Fibroblast of lung (primary cell): ENCODE results near the gene UTY. TPM values are rescaled to one million over a fixed set of nuclear protein-coding genes. Genes with fewer than 3 reads are reported as not detected.

Experiments
- DNase-seq, 2 donors: peaks; one replicate each; pipeline versions ENCODE4 v3.0.0 to v3.0.0-alpha.2; 2010; ENCODE audit warnings: low read depth in 2 of 2
- H2AFZ ChIP-seq: 2 replicates; pipeline ENCODE4 v1.5.1; 2012; ENCODE audit warnings: low read length, control low read depth, inconsistent platforms
- H3K27ac ChIP-seq: 2 replicates; pipeline ENCODE4 v1.5.1; 2011; ENCODE audit warnings: low read length, control low read depth; ENCODE audit not compliant: insufficient read depth
- H3K27me3 ChIP-seq: 2 replicates; pipeline ENCODE4 v1.5.1; 2011; ENCODE audit warnings: mild to moderate bottlenecking, low read length; ENCODE audit not compliant: control insufficient read depth, insufficient read depth
- H3K36me3 ChIP-seq: 2 replicates; pipeline ENCODE4 v1.5.1; 2011; ENCODE audit warnings: low read length; ENCODE audit not compliant: control insufficient read depth, insufficient read depth
- H3K4me1 ChIP-seq: 2 replicates; pipeline ENCODE4 v1.5.1; 2011; ENCODE audit warnings: low read length; ENCODE audit not compliant: control insufficient read depth, insufficient read depth; ENCODE audit errors: extremely low read depth
- H3K4me2 ChIP-seq: 2 replicates; pipeline ENCODE4 v1.5.1; 2011; ENCODE audit warnings: low read length, control low read depth; ENCODE audit not compliant: insufficient read depth; ENCODE audit errors: extremely low read depth
- H3K4me3 ChIP-seq, 4 experiments: fragments of 200-600 bp in 1 of 4; sonication (generic) in 1 of 4; replicated peaks in 1 of 4; 2 replicates each; pipeline ENCODE4 v1.5.1; 2011 to 2016; ENCODE audit warnings: low read length in 4 of 4, low read depth in 3 of 4, mild to moderate bottlenecking in 3 of 4, control low read depth in 2 of 4, inconsistent platforms in 1 of 4, mixed read lengths in 1 of 4; ENCODE audit not compliant: insufficient read depth in 1 of 4; ENCODE audit errors: control extremely low read depth in 1 of 4
- H3K79me2 ChIP-seq: 2 replicates; pipeline ENCODE4 v1.5.1; 2012; ENCODE audit warnings: mild to moderate bottlenecking, low read length, inconsistent platforms; ENCODE audit not compliant: control insufficient read depth, insufficient read depth
- H3K9ac ChIP-seq: 2 replicates; pipeline ENCODE4 v1.5.1; 2011; ENCODE audit warnings: mild to moderate bottlenecking, low read length, control low read depth; ENCODE audit not compliant: insufficient read depth
- H3K9me3 ChIP-seq: 2 replicates; pipeline ENCODE4 v1.5.1; 2012; ENCODE audit warnings: low read depth, low read length; ENCODE audit not compliant: control insufficient read depth, insufficient read depth
- H4K20me1 ChIP-seq: 2 replicates; pipeline ENCODE4 v1.5.1; 2011; ENCODE audit warnings: low read length; ENCODE audit not compliant: control insufficient read depth, insufficient read depth; ENCODE audit errors: extremely low read depth
- CTCF ChIP-seq, 2 donors: IDR thresholded peaks in 1 of 2; conservative IDR thresholded peaks in 1 of 2; 1 replicate in 1 of 2; 2 replicates in 1 of 2; pipeline ENCODE4 v1.5.1; 2011 to 2012; ENCODE audit warnings: low read length in 2 of 2, control low read depth in 1 of 2, inconsistent platforms in 1 of 2, low read depth in 1 of 2, mild to moderate bottlenecking in 1 of 2
- EZH2 ChIP-seq: IDR thresholded peaks from 2 replicates; pipeline ENCODE4 v1.5.1; 2012; ENCODE audit warnings: low read length, control low read depth, mild to moderate bottlenecking; ENCODE audit errors: missing control alignments
- polyA plus RNA-seq, 2 donors: library from polyadenylated mRNA; depleted of rRNA in 1 of 2; stranded (reverse) in 1 of 2; unstranded in 1 of 2; fragments of >200 nt; gene quantifications; 2 replicates each; pipeline ENCODE4 v1.2.1, GENCODE V29; 2011 to 2012; ENCODE audit warnings: missing spikeins in 1 of 2
- total RNA-seq: library from RNA; depleted of rRNA; stranded (reverse); fragments of >200 nt; gene quantifications from 2 replicates; pipeline ENCODE4 v1.2.1, GENCODE V29; 2014

Gene UTY
- total and polyA plus RNA-seq, 2 donors (not counting 1 experiment from before 2014, with no cell fraction given): 7.7 TPM; not detected in 1

- DNase-seq: no peak
- Histone ChIP-seq H3K4me1 (no peaks in the 10 kb centered on the region), H3K27me3 (no peaks in the 10 kb centered on the region), H3K4me2 (no peak overlapping the region), H2AFZ (no peak overlapping the region), H4K20me1 (no peaks in the 10 kb centered on the region), H3K9ac (no peak overlapping the region), H3K4me3 (no peak overlapping the region), H3K79me2 (no peaks in the 10 kb centered on the region), H3K36me3 (no peaks in the 10 kb centered on the region), H3K9me3 (no peaks in the 10 kb centered on the region), H3K27ac (no peak overlapping the region)
- no peak for TF ChIP-seq EZH2
- TF ChIP-seq CTCF (conservative IDR thresholded peaks at IDR 0.05 in 1 of 2, IDR thresholded peaks at IDR 0.05 in 1 of 2; ENCODE audit: low read depth in 1 of 2, low read length in 2 of 2): no peak
Observed at GRCh38 chrY:13339939-13340338, 139.9 kb downstream of the UTY start.

GRCh38 chrY:13339381-13339780, 140.5 kb downstream of the UTY start:
- no peak for TF ChIP-seq EZH2
- no peak for TF ChIP-seq CTCF (conservative IDR thresholded peaks at IDR 0.05 in 1 of 2, IDR thresholded peaks at IDR 0.05 in 1 of 2; ENCODE audit: low read depth in 1 of 2, low read length in 2 of 2)
- Histone ChIP-seq H3K4me2 (no peak overlapping the region), H2AFZ (no peak overlapping the region), H3K79me2 (no peaks in the 10 kb centered on the region), H3K9me3 (no peaks in the 10 kb centered on the region), H3K27ac (no peak overlapping the region), H3K36me3 (no peaks in the 10 kb centered on the region), H3K27me3 (no peaks in the 10 kb centered on the region), H3K9ac (no peak overlapping the region), H3K4me1 (no peaks in the 10 kb centered on the region), H4K20me1 (no peaks in the 10 kb centered on the region), H3K4me3 (no peak overlapping the region)
- no peak for DNase-seq

- Histone ChIP-seq H3K4me3 (no peak overlapping the region), H3K79me2 (no peaks in the 10 kb centered on the region), H3K36me3 (no peaks in the 10 kb centered on the region), H3K9ac (no peak overlapping the region), H3K4me2 (no peak overlapping the region), H4K20me1 (no peaks in the 10 kb centered on the region), H3K4me1 (no peaks in the 10 kb centered on the region), H3K27me3 (no peaks in the 10 kb centered on the region), H3K27ac (no peak overlapping the region), H3K9me3 (no peaks in the 10 kb centered on the region), H2AFZ (no peak overlapping the region)
- DNase-seq: no peak
- TF ChIP-seq EZH2 (no peak), CTCF (conservative IDR thresholded peaks at IDR 0.05 in 1 of 2, IDR thresholded peaks at IDR 0.05 in 1 of 2; ENCODE audit: low read depth in 1 of 2, low read length in 2 of 2) (no peak)
Observed at GRCh38 chrY:13338711-13339110, 141.1 kb downstream of the UTY start.
